Measurements from ENCODE around the gene DACH1.
"Not testable (repeated sequence)": the region's sequence is repeated elsewhere in the genome, so short reads cannot be mapped to it uniquely, and the experiment has no call there.

The DACH1 gene

DNA sequence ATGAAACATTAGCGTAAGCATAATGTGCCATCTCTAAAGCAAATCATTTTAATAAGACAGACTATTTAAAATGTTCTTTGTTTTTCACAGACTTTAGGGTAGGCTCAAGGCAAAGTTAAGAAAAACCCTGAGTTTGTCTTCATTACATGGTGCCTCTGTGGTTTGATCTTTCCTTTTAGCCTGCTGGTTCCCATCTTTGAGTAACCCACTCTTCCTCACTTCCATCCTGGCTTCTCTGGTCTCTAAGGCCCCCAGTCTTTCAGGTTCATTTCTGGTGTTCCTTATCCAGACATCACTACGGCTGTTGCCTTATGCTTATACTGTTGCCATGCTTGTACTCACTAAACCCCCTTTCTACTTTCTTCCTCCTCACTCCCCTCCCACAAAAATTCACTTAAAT, 38.4 kb downstream of the DACH1 start:
- DNase-seq (ENCODE audit: low read depth), result no peak

- no peak for DNase-seq (ENCODE audit: low read depth)
Observed at GRCh38 chr13:71828117-71828516, 38.9 kb downstream of the DACH1 start.

DNA sequence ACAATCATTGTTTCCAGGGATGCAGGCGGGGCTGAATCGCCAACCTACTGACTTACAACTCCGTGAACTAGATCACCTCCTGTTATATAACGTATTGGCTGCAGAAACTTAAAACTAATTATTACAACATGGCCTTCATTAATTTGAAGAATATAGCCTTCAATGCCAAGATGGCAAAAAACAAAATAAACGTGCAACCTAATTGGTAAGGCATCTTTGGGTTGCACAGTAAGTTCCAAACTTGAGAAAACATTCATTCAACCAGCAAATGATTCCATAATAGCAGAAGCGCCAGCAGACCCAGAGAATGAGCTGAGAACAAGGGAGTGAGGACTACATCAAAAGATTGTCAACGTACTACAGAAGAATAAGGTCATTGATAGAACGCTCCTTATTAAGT, 39.8 kb downstream of the DACH1 start:
- DNase-seq (ENCODE audit: low read depth), result no peak

DNA sequence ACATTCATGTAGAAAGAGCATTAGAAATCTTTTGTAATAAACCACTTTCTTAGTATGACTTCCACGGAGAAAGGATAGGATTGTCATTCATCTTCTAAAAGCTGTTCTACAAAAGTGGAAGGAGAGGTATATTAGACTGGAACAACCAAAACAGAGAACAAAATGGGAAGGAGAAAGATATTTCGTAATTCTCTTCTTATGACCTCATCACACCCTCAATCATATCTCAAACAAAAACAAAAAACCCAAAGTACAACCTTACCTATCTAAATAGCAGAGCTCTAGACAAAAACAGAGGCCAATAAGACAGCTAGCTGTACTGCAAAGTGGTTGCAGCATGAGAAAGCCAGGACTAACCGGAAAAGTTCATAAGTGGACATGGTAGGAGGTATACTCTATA, 46.3 kb downstream of the DACH1 start:
- no peak for DNase-seq (ENCODE audit: low read depth)

DNA sequence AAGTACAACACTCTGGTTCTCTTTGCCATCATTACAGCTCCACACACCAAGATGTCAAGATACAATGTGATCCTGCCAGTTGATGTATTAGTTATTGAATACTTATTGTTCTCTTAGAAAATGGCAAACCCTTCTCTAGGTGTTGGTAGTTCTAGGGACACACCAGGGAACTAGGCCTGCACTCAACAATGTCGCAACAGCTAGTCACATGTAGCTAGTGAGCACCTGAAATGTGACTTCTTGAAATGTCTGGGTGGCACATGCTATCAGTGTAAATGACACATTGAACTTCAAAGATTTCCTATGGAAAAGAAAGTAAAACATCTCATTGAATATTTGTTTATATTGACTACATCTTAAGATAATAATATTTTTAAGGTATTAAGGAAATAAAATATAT, 49.7 kb downstream of the DACH1 start:
- no peak for DNase-seq (ENCODE audit: low read depth)

DNA sequence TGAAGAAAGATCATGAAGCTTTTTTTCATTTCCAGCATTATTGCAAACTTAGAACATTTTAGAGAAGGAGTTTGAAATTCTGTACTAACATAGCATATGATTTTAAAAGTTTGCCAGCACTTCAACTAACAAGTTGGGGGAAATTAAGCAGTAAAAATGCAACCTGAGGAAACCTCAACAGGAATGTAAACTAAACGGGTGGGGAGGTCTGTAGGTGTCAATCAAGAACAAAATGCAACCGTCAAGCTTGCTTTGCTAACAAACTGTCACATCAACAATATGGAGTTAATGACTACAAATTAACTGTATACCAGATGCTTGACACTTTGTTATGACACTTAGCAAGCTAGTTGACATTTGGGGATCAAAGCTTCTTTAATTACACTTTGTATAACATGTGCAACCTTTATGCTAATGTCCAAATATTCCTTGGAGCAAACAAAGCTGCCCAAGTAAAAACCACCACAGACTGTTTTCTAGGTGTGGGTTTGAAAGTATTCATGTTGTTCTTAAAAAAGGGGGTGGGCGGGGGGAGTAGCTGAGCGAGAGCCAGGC, 52.1 kb downstream of the DACH1 start:
- no peak for DNase-seq (ENCODE audit: low read depth)

- no peak for DNase-seq (ENCODE audit: low read depth)
Observed at GRCh38 chr13:71813187-71813586, 53.8 kb downstream of the DACH1 start.

GRCh38 chr13:71811344-71811743, 55.7 kb downstream of the DACH1 start:
- no peak for DNase-seq (ENCODE audit: low read depth)

DNA sequence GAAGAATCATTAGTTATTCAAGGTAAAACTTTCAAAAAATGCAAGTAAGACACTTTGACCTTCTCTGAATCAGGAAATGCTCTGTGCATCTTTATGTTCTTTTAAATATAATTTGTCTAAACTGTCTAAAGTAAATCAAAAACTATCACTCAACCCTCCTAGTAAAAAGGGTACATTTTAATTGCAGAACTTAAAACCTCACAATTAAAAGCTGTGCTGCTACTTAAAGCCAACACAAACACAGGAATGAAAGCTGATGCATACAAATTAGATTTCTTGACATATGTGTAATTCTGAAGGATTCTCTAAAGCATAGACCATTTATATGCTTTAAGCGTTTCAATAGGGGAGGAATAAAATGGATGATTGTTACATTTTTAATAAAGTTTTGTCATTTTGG, 58.3 kb downstream of the DACH1 start:
- no peak for DNase-seq (ENCODE audit: low read depth)

DNA sequence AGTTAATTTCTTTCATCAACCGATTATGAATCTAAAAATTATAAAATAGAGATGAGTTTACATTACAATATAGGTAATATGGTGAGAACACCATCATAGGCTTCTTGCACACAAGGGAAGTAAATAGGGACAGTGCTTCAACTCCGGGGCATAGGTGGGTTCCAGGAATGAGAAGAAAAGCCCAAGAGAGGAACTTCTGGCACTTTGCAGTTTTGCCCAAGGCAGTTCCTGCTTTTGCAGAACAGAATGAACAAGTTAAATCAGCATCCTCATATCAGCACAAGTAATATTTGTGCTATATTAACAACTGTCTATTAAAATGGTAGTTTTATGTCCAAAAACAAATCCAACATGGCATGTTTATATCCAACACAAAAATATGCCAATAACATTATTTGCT, 60.1 kb downstream of the DACH1 start:
- DNase-seq (ENCODE audit: low read depth), result no peak

DNA sequence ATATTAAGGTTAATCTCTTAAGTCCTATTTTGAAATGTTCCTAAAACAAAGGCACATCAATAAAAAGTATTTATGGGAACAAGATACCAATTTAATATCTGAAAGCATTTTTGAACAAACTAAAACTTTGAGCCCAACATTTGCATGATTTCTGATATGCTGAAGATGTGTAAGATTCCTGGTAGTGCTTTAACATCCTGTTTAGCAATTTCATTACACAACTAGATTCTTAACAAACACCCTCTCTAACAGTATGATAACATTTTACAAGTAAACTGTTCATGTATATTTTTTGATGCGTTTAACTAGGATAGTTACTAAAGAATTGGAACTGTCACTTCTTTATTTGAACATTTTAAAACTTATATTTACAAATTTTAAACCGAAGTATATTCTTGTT, 63.9 kb downstream of the DACH1 start:
- no peak for DNase-seq (ENCODE audit: low read depth)

GRCh38 chr13:71801781-71802180, 65.2 kb downstream of the DACH1 start:
- no peak for DNase-seq (ENCODE audit: low read depth)

GRCh38 chr13:71801165-71801760, 65.7 kb downstream of the DACH1 start:
- no peak for DNase-seq (ENCODE audit: low read depth)

- DNase-seq (ENCODE audit: low read depth), result no peak
Observed at GRCh38 chr13:71799324-71799723, 67.7 kb downstream of the DACH1 start.

- no peak for DNase-seq (ENCODE audit: low read depth)
Observed at GRCh38 chr13:71798707-71799106, 68.3 kb downstream of the DACH1 start.

DNA sequence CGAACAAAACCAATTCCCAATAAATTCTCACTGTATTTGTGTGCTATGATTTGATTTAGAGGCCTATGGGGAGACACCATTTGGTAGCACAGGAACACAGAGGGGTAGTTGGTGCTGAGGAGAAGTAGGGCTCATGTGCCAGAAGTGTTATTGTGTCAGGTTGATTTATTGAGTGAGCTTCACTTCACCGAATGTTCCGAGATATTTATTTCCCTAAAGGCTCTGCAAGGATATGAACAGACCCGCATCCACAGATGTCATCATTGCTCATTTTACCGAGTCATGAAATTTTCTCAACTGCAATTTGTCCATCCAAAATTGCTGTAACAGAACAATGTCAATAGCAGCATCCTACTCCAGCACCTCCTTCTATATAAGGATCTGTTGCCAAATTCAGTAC, 69.5 kb downstream of the DACH1 start:
- DNase-seq (ENCODE audit: low read depth), result no peak

- no peak for DNase-seq (ENCODE audit: low read depth)
Observed at GRCh38 chr13:71789693-71790329, 77.2 kb downstream of the DACH1 start.

DNA sequence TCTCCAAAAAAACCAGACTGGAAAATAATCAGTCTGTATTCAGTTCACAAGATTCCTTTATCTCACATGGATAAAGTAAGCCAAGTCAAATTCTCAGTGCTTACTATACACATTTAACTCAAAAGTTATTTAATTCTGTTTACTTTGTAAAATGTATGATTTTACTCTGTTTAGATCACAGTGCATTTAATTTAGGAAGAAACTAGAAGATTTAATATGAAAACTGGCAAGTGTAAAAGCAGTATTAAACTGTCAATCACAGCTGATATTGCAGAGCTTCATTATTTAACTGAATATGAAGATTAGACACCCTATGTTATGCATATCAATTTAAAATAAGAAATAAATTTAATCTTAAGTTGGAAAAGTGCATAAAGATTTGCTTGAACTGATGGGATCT, 78.0 kb downstream of the DACH1 start:
- no peak for DNase-seq (ENCODE audit: low read depth)

DNA sequence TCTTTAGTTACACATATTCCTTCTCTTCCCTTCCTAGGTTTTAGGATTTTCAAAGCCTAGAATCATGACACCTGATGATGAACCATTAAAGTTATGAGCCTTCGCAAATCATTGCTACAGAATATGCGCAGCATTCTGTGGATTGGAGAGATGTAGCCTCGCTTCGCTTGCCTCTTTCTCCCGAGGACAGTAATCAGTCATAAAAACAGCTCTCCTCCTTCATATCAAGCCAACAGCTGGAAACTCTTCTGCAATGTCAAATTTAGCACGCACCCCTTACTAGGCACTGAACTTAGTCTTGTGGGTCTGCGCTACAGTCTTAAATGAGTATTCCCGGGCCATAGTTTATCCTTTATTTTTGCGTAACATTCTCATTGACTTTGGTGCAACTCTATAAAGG, 79.6 kb downstream of the DACH1 start:
- DNase-seq (ENCODE audit: low read depth), result no peak

- no peak for DNase-seq (ENCODE audit: low read depth)
Observed at GRCh38 chr13:71786875-71787274, 80.1 kb downstream of the DACH1 start.

GRCh38 chr13:71785361-71785760, 81.6 kb downstream of the DACH1 start:
- DNase-seq (ENCODE audit: low read depth), result no peak

- DNase-seq (ENCODE audit: low read depth), result no peak
Observed at GRCh38 chr13:71780546-71780945, 86.5 kb downstream of the DACH1 start.

- DNase-seq (ENCODE audit: low read depth), result not testable (repeated sequence)
Observed at GRCh38 chr13:71778998-71779397, 88.0 kb downstream of the DACH1 start.

- no peak for DNase-seq (ENCODE audit: low read depth)
Observed at GRCh38 chr13:71775966-71776365, 91.0 kb downstream of the DACH1 start.

All from activated T-cell treated with anti-CD3 and anti-CD28 coated beads for 1 hour (primary cell).